ENCODE measurements around the gene ABCC1.

GRCh38 chr16:15980329-15980728 is 30.9 kb downstream of the ABCC1 start:
- TF ChIP-seq, protein P1, sequence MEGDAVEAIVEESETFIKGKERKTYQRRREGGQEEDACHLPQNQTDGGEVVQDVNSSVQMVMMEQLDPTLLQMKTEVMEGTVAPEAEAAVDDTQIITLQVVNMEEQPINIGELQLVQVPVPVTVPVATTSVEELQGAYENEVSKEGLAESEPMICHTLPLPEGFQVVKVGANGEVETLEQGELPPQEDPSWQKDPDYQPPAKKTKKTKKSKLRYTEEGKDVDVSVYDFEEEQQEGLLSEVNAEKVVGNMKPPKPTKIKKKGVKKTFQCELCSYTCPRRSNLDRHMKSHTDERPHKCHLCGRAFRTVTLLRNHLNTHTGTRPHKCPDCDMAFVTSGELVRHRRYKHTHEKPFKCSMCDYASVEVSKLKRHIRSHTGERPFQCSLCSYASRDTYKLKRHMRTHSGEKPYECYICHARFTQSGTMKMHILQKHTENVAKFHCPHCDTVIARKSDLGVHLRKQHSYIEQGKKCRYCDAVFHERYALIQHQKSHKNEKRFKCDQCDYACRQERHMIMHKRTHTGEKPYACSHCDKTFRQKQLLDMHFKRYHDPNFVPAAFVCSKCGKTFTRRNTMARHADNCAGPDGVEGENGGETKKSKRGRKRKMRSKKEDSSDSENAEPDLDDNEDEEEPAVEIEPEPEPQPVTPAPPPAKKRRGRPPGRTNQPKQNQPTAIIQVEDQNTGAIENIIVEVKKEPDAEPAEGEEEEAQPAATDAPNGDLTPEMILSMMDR (conservative IDR thresholded peaks at IDR 0.05; ENCODE audit: low read length) = no peak
- no peak for TF ChIP-seq EZH2phosphoT487 (IDR thresholded peaks at IDR 0.05; ENCODE audit: borderline replicate concordance)

All from Loucy (cell line).